Body of pancreas (tissue), 4 donors: Measurements from ENCODE around the gene PSME4.

Source experiments
- CTCF ChIP-seq, 7 experiments: fragments of 450-650 bp in 4 of 7; fragments of 200-600 bp in 3 of 7; sonication (generic) in 3 of 7; IDR thresholded peaks; one replicate each; pipeline ENCODE4 v1.5.1; 2016 to 2019; ENCODE audit warnings: antibody characterized with exemption in 7 of 7
- POLR2A ChIP-seq, 3 donors: fragments of 450-650 bp; IDR thresholded peaks; one replicate each; pipeline ENCODE4 v1.6.1; 2016; ENCODE audit warnings: antibody characterized with exemption in 3 of 3, mild to moderate bottlenecking in 2 of 3

- TF ChIP-seq CTCF (IDR thresholded peaks at IDR 0.05) (no peak), POLR2A (IDR thresholded peaks at IDR 0.05) (no peak)
Observed at GRCh38 chr2:54015798-54016699, 45.3 kb upstream of the PSME4 start.
